Esophagus muscularis mucosa (tissue), 3 donors: ENCODE results near the gene KRTAP12-3.

ENCODE experiments used
- CTCF ChIP-seq, 3 experiments: fragments of 200-600 bp in 2 of 3; fragments of 450-650 bp in 1 of 3; sonication (generic) in 2 of 3; IDR thresholded peaks; one replicate each; pipeline ENCODE4 v1.5.1; 2017 to 2019; ENCODE audit warnings: antibody characterized with exemption in 3 of 3, mild to moderate bottlenecking in 2 of 3, moderate library complexity in 1 of 3
- POLR2AphosphoS5 ChIP-seq, 2 donors: sonication (generic); formaldehyde crosslinking; IDR thresholded peaks; one replicate each; pipeline ENCODE4 v1.6.1; 2017; ENCODE audit warnings: antibody characterized with exemption in 2 of 2

- no peak for TF ChIP-seq CTCF (IDR thresholded peaks at IDR 0.05)
- TF ChIP-seq POLR2AphosphoS5 (IDR thresholded peaks at IDR 0.05) = no peak
These were observed 13.9 kb upstream of the KRTAP12-3 start for GRCh38 chr21:44643741-44644310.
